Right atrium auricular region (tissue), 2 donors: Measurements from ENCODE around the gene PDE6D. TPM values are rescaled to one million over a fixed set of nuclear protein-coding genes. Genes with fewer than 3 reads are reported as not detected.

Experiments used
- DNase-seq: peaks from one replicate; pipeline ENCODE4 v3.0.0-alpha.2; 2019; ENCODE audit warnings: low spot score
- H3K27ac ChIP-seq, 2 donors: fragments of 200-600 bp; sonication (generic); 1 replicate in 1 of 2; 2 replicates in 1 of 2; pipeline ENCODE4 v1.5.1; 2016 to 2019
- H3K27me3 ChIP-seq, 2 donors: fragments of 200-600 bp; sonication (generic); one replicate each; pipeline versions ENCODE4 v1.5.1 to v1.6.0; 2017 to 2019
- H3K36me3 ChIP-seq: fragments of 200-600 bp; sonication (generic); one replicate; pipeline ENCODE4 v1.5.1; 2016
- H3K4me1 ChIP-seq, 2 donors: fragments of 200-600 bp; sonication (generic); one replicate each; pipeline versions ENCODE4 v1.5.1 to v1.6.0; 2017 to 2019
- H3K4me3 ChIP-seq, 2 donors: fragments of 200-600 bp; sonication (generic); 1 replicate in 1 of 2; 2 replicates in 1 of 2; pipeline ENCODE4 v1.5.1; 2017 to 2019; ENCODE audit warnings: mild to moderate bottlenecking in 1 of 2, moderate library complexity in 1 of 2
- H3K9me3 ChIP-seq, 2 donors: fragments of 200-600 bp; sonication (generic); one replicate each; pipeline ENCODE4 v1.5.1; 2019
- total RNA-seq, 2 donors: library from RNA; depleted of rRNA; stranded (reverse); fragments of >200 nt; gene quantifications; one replicate each; pipeline ENCODE4 v1.1.0, GENCODE V29; 2016
- TF ChIP-seq, protein P1 (sequence below), 2 donors: fragments of 200-600 bp; sonication (generic); IDR thresholded peaks; one replicate each; pipeline ENCODE4 v1.5.1; 2019; ENCODE audit warnings: antibody characterized with exemption in 2 of 2

Gene PDE6D
- total RNA-seq, 2 donors from 2014 or later = 17.5 to 20.3 TPM

DNA sequence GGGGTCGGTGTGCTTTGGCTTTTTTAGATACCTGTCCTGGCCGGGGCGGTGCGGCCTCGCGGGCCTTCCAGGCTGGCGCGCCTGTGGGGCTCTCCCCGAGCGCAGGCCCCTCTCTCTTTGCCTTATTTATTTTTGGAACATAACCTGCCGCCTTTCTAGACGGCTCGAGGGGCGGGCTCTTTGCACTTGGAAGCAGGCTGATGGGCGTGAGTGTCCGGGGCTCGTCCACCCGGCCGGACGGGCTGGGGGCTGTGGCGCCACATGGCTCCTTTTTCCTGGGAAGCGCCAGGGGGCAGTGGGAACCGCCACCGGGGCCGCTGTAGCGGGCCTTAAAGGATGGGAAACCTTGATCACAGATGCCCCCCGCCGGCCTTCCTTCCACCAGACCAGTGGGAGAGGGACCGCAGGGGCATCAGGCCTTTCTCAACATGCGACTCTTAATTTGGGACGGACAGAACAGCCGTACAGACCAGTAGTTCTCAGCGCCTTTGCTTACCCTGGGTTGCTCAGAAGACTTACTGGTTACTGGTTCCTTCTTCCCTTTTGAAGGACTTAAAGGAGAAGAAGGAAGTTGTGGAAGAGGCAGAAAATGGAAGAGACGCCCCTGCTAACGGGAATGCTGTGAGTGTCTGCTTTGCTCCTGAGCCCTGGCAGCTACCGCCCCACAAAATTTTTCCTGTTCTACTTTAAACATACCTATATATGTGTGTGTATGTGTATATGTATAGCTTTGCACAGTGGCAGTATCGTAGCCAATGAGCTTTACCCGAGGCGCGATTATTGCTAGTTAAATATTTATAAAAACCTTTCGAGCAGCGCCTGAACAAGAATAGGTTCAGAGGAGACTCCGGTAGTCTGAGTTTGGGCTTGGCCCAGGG is 70.0 kb downstream of the PDE6D start:
- no peak for DNase-seq
- TF ChIP-seq, protein P1, sequence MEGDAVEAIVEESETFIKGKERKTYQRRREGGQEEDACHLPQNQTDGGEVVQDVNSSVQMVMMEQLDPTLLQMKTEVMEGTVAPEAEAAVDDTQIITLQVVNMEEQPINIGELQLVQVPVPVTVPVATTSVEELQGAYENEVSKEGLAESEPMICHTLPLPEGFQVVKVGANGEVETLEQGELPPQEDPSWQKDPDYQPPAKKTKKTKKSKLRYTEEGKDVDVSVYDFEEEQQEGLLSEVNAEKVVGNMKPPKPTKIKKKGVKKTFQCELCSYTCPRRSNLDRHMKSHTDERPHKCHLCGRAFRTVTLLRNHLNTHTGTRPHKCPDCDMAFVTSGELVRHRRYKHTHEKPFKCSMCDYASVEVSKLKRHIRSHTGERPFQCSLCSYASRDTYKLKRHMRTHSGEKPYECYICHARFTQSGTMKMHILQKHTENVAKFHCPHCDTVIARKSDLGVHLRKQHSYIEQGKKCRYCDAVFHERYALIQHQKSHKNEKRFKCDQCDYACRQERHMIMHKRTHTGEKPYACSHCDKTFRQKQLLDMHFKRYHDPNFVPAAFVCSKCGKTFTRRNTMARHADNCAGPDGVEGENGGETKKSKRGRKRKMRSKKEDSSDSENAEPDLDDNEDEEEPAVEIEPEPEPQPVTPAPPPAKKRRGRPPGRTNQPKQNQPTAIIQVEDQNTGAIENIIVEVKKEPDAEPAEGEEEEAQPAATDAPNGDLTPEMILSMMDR (IDR thresholded peaks at IDR 0.05) = no peak
- peak overlapping the region; percentile 99 to 100 for H3K27ac ChIP-seq
- no peaks in the 10 kb centered on the region for H3K9me3 ChIP-seq
- H3K36me3 ChIP-seq = peaks cover 23% of the 10 kb centered on the region
- peak overlapping the region; percentile 94 to 96 for H3K4me3 ChIP-seq
- peaks cover 0 to 53% of the 10 kb centered on the region in 2 donors for H3K4me1 ChIP-seq
- no peaks in the 10 kb centered on the region for H3K27me3 ChIP-seq

DNA sequence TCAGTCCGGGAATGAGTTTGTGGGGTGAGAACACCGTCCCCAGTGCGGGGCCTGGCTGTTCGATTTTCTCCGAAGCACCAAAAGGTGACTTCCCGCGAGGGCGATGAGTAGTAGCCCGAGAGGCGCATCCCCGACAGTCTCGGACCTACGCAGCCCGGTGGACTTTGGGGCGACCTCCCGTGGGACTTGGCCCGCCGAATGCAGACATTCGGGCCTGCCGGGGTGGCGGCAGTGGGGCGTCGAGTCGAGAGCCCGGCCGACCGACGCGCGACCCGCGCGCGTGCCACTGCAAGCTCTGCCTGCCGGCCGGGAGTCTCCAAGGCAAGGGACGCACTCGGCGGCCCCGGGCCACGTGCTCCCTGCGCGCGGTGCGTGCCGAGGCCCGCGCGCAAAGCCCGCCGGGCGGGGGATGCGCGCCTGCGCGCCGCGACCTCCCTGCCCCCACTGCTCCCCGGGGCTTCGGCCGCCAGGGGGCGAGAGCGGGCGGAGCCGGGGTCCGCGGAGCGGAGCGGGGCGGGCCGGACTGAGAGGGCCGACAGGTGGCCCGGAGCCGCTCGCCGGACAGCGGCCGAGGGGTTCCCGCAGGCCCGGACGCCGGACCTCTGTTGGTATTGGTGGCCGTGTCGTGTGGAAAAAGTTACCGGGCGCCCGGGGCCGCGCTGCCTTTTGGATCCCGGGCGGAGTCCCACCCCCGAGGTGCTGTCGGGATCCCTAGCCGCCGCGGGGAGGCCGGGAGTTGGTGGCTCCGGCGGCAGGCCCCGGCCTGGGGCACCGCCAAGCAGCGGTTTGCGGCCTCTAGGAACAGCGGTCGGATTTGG is 70.9 kb downstream of the PDE6D start:
- Histone ChIP-seq H3K27me3 (no peaks in the 10 kb centered on the region), H3K27ac (peak overlapping the region; percentile 99 to 100), H3K4me3 (peak overlapping the region; percentile 94 to 96), H3K4me1 (peaks cover 0 to 53% of the 10 kb centered on the region in 2 donors), H3K9me3 (no peaks in the 10 kb centered on the region), H3K36me3 (peaks cover 23% of the 10 kb centered on the region)
- peak; percentile 81 for DNase-seq
- TF ChIP-seq, protein P1 (IDR thresholded peaks at IDR 0.05) = peak; percentile 77 to 88

DNA sequence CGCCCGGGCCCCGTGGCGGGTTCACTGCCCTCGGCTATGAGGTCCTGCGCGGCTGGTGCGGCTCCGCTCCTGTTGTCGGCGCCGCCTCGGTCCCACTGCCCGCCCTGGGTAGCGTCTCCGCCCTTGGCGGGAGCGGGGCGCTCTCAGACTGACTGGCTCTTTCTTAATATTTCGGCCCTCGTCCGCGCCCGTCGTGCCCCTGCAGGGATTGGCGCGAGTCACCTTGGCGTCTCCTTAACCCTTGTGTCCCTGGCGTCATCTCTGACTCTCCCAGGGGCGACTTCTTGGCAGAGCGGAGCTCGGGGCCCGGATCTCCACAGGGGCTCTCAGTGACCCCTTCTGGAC is 71.5 kb downstream of the PDE6D start:
- peak; percentile 77 for DNase-seq
- TF ChIP-seq, protein P1 (IDR thresholded peaks at IDR 0.05) = no peak

DNA sequence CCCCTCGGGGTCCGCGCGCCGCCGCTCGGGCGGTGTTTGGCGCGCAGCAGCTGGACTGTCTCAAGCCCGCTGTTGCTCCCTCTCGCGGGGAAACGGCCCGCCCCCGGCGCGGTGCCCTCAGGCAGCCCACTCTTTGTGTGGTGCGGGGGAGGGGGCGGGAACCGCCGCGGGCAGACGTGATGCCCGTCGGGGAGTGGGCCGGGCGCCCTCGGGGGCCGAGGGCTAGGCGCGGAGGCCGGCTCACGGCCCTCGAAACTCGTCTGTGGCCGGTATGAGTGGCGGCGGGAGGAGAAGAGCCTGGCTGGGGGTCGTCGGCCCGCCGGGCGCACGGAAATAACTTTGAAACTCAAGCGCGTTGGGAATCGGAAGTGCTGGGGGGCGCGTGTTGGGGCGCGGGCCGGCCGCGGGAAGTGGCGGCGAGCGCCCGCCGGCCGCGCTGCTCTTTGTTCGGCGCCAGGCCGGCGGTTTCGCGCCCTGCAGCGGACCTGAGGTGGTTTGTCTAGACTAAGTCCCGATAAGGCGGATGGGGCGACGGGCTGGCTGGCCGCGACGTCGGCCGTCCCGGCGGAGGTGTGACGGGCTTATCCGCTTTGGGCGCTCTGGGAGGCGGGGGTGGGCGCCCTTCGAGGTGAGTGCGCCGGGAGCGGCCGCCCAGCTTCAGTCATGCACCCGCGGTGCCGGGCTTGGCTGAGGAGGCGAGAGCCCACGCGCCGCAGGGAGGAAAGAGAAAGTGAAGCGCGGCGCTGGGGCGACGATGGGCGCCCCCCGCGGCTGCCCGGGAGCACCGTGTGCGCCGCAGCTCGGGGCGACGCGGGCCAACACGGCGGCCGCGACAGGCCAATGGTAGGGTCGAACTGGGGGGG is 72.1 kb downstream of the PDE6D start:
- Histone ChIP-seq H3K27me3 (no peaks in the 10 kb centered on the region), H3K4me1 (peaks cover 0 to 45% of the 10 kb centered on the region in 2 donors), H3K36me3 (peaks cover 23% of the 10 kb centered on the region), H3K4me3 (peak overlapping the region; percentile 94 to 96), H3K9me3 (no peaks in the 10 kb centered on the region), H3K27ac (peak overlapping the region; percentile 99 to 100)
- TF ChIP-seq, protein P1 (IDR thresholded peaks at IDR 0.05) = peak in 1 of 2 donors; percentile 31
- no peak for DNase-seq

More for the DNA sequence above, 71.5 kb downstream of the PDE6D start:
- peaks cover 23% of the 10 kb centered on the region for H3K36me3 ChIP-seq
- peaks cover 0 to 50% of the 10 kb centered on the region in 2 donors for H3K4me1 ChIP-seq
- H3K9me3 ChIP-seq = no peaks in the 10 kb centered on the region
- no peaks in the 10 kb centered on the region for H3K27me3 ChIP-seq
- peak overlapping the region; percentile 99 to 100 for H3K27ac ChIP-seq
- H3K4me3 ChIP-seq = peak overlapping the region; percentile 94 to 96
